GM12801 (cell line): ENCODE measurements around the gene KCNQ1.

Experiments
- CTCF ChIP-seq: IDR thresholded peaks from one replicate; pipeline ENCODE4 v1.5.1; 2011; ENCODE audit warnings: control low read depth; ENCODE audit not compliant: insufficient read length; ENCODE audit errors: extremely low read depth

Gene KCNQ1

DNA sequence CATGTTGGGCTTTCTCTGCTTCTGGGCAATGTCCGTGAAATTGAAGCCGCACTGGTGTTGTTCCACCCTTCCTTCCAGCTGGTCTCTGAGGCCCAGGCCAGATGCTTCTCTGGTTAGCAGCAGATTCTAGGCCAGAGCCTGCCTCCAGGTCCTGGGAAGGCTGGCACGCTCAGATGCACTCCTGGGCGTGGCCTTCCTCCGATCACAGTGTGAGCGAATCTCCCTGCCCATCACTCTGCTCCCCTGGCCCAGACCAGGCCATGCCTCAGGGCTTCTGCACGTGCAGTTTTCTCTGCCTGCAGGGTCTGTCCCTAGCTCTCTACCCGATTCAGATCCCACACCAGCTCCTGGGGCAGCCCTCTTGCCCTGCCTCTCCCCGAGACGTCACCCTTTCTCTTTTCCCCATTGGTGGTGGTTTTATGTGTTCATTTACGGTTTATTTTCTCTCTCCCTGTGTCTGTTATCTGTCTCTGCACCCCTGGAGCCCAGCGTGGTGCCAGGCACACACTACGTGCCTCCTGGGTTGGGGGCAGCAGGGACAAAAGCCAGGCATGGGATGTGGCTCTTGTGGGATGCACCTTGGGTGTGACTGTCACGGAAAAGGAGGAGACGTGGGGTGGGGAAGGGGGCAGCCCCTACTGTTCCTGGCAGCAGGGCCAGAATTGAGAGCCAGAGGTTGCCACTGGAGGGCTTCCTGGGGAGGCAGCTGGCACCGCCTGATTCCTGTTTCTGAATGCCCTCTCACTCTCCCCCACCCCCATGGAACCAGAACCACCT is 66.0 kb downstream of the KCNQ1 start:
- TF ChIP-seq CTCF: no peak

GRCh38 chr11:2511421-2512369 is 66.9 kb downstream of the KCNQ1 start:
- no peak for TF ChIP-seq CTCF

DNA sequence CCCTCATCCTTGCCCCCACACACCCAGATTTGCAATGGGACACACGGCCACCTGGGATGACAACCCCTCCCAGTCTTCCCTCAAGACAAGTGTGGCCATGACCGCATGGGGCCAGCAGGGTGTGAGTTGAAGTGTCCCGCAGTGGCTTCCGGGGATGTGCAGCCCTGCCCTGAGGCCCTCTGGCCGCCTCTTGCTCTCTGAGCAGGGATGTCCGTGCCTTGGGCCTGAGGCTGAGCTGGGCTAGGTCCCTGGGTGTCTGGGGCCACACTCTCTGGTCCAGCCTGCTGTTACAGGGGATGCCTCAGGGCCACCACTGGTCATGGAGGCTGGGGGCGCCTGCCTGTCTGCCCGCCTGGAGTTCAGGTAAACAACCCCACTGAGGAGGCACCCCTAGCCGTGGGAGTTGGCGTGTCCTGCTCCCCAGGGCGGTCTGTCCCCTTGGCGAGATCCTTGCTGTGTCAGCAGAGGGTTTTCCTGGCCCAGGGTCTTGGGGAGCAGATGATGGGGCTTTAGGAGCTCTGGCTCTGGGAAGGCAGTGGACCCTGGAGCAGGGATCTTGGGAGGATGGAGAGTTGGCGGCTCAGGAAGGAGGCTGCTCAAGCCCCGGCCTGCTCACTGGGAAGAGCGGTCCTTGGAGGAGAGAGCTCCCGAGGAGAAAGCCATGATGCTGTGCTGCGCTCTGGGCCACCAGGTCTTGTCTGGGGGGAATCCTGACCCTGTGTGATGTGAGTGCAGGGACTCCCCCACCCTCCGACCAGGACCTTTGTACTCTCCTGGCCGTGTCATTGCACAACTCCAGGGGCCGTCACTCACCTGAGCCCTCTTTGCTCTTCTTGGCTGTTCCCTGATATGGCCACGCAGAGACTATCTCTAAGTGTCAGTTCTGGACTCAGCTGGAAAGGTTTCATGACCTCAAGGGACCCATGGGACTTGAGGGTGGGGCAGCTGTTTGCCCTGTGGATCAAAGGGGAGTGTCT is 67.9 kb downstream of the KCNQ1 start:
- TF ChIP-seq CTCF: no peak

GRCh38 chr11:2513441-2513840 is 68.6 kb downstream of the KCNQ1 start:
- no peak for TF ChIP-seq CTCF

DNA sequence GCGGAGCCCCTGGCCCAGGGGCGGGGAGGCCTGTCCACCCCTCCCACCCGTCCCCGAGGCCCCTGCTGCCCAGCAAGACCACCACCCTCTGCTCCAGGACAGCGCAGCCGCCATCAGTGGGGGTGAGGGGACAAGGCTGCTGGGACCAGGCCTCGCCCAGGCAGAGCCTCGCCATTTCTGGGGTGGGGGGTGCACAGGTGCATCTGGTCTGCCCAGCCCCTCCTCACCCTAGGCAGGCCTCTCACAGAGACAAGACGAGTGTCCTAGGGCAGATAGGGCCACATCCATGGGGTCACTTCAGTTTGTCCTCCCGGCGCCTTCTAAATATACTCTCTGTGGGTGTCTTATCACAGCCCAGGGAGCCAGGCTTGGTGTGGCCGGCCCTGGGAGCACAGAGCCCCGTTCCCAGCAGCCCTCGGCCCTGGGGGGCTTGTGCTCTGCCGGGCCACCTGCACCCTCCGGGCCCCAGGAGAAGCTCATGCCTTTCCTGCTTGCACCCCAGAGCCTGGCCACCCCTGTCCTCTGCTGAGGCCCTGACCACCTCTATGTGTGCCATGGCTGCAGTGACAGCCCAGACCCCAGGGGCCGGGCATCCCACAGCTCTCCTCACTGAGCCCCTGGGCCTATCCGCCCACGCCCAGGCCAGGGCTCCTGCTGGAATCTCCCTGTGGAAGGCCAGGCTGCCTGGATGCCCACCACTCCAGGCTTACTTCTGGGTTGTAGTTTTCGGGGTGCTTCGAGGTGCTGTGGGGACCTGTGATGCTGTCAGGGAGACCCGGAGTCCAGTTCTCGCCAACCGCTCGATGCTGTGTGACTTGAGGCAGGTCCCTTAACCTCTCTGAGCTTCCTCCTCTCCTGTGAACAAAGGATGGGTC is 70.8 kb downstream of the KCNQ1 start:
- TF ChIP-seq CTCF: no peak

DNA sequence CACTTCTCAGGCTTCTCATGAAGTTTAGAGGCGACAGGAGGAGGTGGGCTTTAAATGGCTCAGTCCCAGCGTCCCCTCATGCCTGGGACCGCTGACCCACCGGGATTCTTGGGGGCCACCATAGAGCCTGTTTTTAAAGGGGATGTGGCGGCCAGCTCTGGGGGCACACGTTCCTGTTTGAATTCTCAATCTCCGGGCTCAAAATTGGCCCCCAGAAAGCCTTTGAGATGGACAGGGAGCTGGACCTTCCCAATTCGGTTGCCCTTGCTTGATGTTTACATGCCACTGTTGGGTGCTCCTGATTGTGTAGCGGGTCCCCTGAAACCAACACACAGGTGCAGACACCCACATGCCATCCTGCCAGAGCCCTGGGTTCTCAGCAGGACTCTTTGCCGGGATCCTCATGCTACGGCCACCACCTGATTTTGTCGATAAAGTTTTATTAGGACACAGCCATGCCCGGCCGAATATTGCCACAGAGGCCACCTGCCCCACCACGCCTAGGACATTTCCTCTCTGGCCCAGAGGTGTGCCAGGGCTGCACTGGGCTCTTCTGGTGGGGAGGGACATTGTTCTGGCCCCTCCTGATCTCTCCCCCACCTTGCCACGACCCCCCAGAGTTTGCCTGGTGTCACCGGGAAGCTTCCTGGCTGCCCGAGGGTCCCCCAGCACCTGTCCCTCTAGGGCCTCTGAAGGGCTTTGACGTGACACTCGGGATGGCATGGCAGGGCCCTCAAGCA is 71.6 kb downstream of the KCNQ1 start:
- no peak for TF ChIP-seq CTCF
